HG02840 (cell line): ENCODE measurements around the gene B3GALNT1.

Experiments
- ATAC-seq: cut with Tn5 transposase; IDR thresholded peaks from one replicate; pipeline ENCODE4 v1.9.1; 2021; ENCODE audit warnings: mild to moderate bottlenecking, moderate library complexity, moderate number of reproducible peaks; ENCODE audit not compliant: unreplicated experiment, low FRiP score

Gene B3GALNT1

GRCh38 chr3:161082063-161082462 is 23.1 kb downstream of the B3GALNT1 start:
- peak; percentile 19 for ATAC-seq

- peak; percentile 83 for ATAC-seq
Observed at GRCh38 chr3:161081633-161082032, 23.5 kb downstream of the B3GALNT1 start.

GRCh38 chr3:161073181-161073580 is 32.0 kb downstream of the B3GALNT1 start:
- ATAC-seq: no peak

GRCh38 chr3:161072751-161073150 is 32.4 kb downstream of the B3GALNT1 start:
- ATAC-seq: no peak

- ATAC-seq: no peak
Observed at GRCh38 chr3:161072211-161072621, 32.9 kb downstream of the B3GALNT1 start.

- ATAC-seq: no peak
Observed at GRCh38 chr3:161070980-161071663, 34.0 kb downstream of the B3GALNT1 start.

- no peak for ATAC-seq
Observed at GRCh38 chr3:161070252-161070930, 34.8 kb downstream of the B3GALNT1 start.

- peak; percentile 91 for ATAC-seq
Observed at GRCh38 chr3:161069511-161070251, 35.5 kb downstream of the B3GALNT1 start.

- no peak for ATAC-seq
Observed at GRCh38 chr3:161067335-161067734, 37.8 kb downstream of the B3GALNT1 start.

- ATAC-seq: no peak
Observed at GRCh38 chr3:161066930-161067329, 38.2 kb downstream of the B3GALNT1 start.

- no peak for ATAC-seq
Observed at GRCh38 chr3:161064413-161064812, 40.7 kb downstream of the B3GALNT1 start.

GRCh38 chr3:161054860-161055604 is 50.1 kb downstream of the B3GALNT1 start:
- no peak for ATAC-seq

- ATAC-seq: no peak
Observed at GRCh38 chr3:161051856-161052255, 53.3 kb downstream of the B3GALNT1 start.

GRCh38 chr3:161050935-161051334 is 54.2 kb downstream of the B3GALNT1 start:
- no peak for ATAC-seq

GRCh38 chr3:161049683-161050248 is 55.4 kb downstream of the B3GALNT1 start:
- ATAC-seq: no peak

GRCh38 chr3:161043336-161044035 is 61.7 kb downstream of the B3GALNT1 start:
- ATAC-seq: no peak

GRCh38 chr3:161042023-161042501 is 63.1 kb downstream of the B3GALNT1 start:
- no peak for ATAC-seq

- no peak for ATAC-seq
Observed at GRCh38 chr3:161038725-161039124, 66.4 kb downstream of the B3GALNT1 start.

- ATAC-seq: no peak
Observed at GRCh38 chr3:161035711-161036110, 69.4 kb downstream of the B3GALNT1 start.
